Endothelial cell of umbilical vein (primary cell): Measurements from ENCODE around the gene EIF3J. TPM values are rescaled to one million over a fixed set of nuclear protein-coding genes. Genes with fewer than 3 reads are reported as not detected.

Experiments used
- BruUV-seq: library from RNA; stranded (reverse); fragments of 400-500 nt; replicated peaks from 2 replicates; lab custom pipeline; 2021; lab: Mats Ljungman, UMichigan
- CTCF ChIA-PET: fragments of 300-600, 350-600 bp; sonication (Branson Sonifier 250); formaldehyde crosslinking; loops from one replicate; lab custom pipeline; 2021; ENCODE audit warnings: antibody characterized with exemption, inconsistent platforms; lab: Charles Lee
- POLR2A ChIA-PET: fragments of 300-600, 350-600 bp; sonication (Branson Sonifier 250); formaldehyde crosslinking; loops from one replicate; lab custom pipeline; 2021; ENCODE audit warnings: antibody characterized with exemption, inconsistent platforms; lab: Charles Lee
- DNase-seq: peaks from one replicate; pipeline ENCODE4 v3.0.0-alpha.2; 2011; ENCODE audit warnings: low read depth, low spot score
- FAIRE-seq: peaks from 2 replicates; lab custom pipeline; 2011; peaks lifted over from hg19 to GRCh38; lab: Jason Lieb, UNC
- H2AFZ ChIP-seq: 2 replicates; pipeline ENCODE4 v1.6.0; 2012; ENCODE audit warnings: low read depth, low read length, control low read depth, inconsistent platforms
- H3K27ac ChIP-seq: 2 replicates; pipeline ENCODE4 v1.5.1; 2011; ENCODE audit warnings: low read depth, mild to moderate bottlenecking, control low read depth, low read length, moderate library complexity; ENCODE audit not compliant: insufficient read depth
- H3K27me3 ChIP-seq, 2 experiments: 2 replicates each; pipeline versions ENCODE4 v1.6.0 to v1.6.1; 2011; ENCODE audit warnings: low read length in 2 of 2, mixed read lengths in 1 of 2; ENCODE audit not compliant: control insufficient read depth in 2 of 2, insufficient read depth in 2 of 2
- H3K36me3 ChIP-seq, 2 experiments: 2 replicates in 1 of 2; 3 replicates in 1 of 2; pipeline ENCODE4 v1.5.1; 2011; ENCODE audit warnings: low read length in 2 of 2, mild to moderate bottlenecking in 1 of 2, moderate library complexity in 1 of 2; ENCODE audit not compliant: control insufficient read depth in 2 of 2, insufficient read depth in 2 of 2; ENCODE audit errors: extremely low read depth in 1 of 2
- H3K4me1 ChIP-seq: 3 replicates; pipeline ENCODE4 v1.5.1; 2011; ENCODE audit warnings: mild to moderate bottlenecking, low read length; ENCODE audit not compliant: control insufficient read depth, insufficient read depth; ENCODE audit errors: extremely low read depth
- H3K4me2 ChIP-seq: 2 replicates; pipeline ENCODE4 v1.6.1; 2011; ENCODE audit warnings: low read length, control low read depth, mixed read lengths; ENCODE audit not compliant: insufficient read depth
- H3K4me3 ChIP-seq, 3 experiments: fragments of 200-600 bp in 1 of 3; sonication (generic), shearing (Covaris generic) in 1 of 3; replicated peaks in 1 of 3; 2 replicates each; pipeline ENCODE4 v1.5.1; 2011 to 2016; ENCODE audit warnings: control low read depth in 3 of 3, low read length in 3 of 3, mild to moderate bottlenecking in 2 of 3, inconsistent platforms in 1 of 3, low read depth in 1 of 3, moderate library complexity in 1 of 3; ENCODE audit not compliant: insufficient read depth in 1 of 3
- H3K79me2 ChIP-seq: 2 replicates; pipeline ENCODE4 v1.6.0; 2012; ENCODE audit warnings: low read length, inconsistent platforms; ENCODE audit not compliant: control insufficient read depth, insufficient read depth
- H3K9ac ChIP-seq: replicated peaks from 2 replicates; pipeline ENCODE3; 2011; ENCODE audit warnings: low read length, control low read depth; ENCODE audit not compliant: insufficient read depth; ENCODE audit errors: extremely low read depth
- H3K9me1 ChIP-seq: replicated peaks from 3 replicates; pipeline ENCODE4 v1.6.0; 2011; ENCODE audit warnings: mild to moderate bottlenecking, low read length; ENCODE audit not compliant: control insufficient read depth, insufficient read depth; ENCODE audit errors: extremely low read depth
- H3K9me3 ChIP-seq: replicated peaks from 2 replicates; pipeline ENCODE4 v1.5.1; 2012; ENCODE audit warnings: low read length, inconsistent platforms; ENCODE audit not compliant: control insufficient read depth, insufficient read depth
- H4K20me1 ChIP-seq: replicated peaks from 2 replicates; pipeline ENCODE3; 2011; ENCODE audit warnings: mild to moderate bottlenecking, low read length; ENCODE audit not compliant: control insufficient read depth, insufficient read depth; ENCODE audit errors: extremely low read depth
- CTCF ChIP-seq, 2 donors: IDR thresholded peaks; 1 replicate in 1 of 2; 2 replicates in 1 of 2; pipeline ENCODE4 v1.5.1; 2011; ENCODE audit warnings: low read length in 2 of 2, mild to moderate bottlenecking in 2 of 2, moderate library complexity in 2 of 2, control low read depth in 1 of 2, inconsistent platforms in 1 of 2, low read depth in 1 of 2; ENCODE audit not compliant: insufficient read depth in 1 of 2; ENCODE audit errors: extremely low read depth in 1 of 2
- EZH2 ChIP-seq: IDR thresholded peaks from 2 replicates; pipeline ENCODE4 v1.6.1; 2012; ENCODE audit warnings: borderline replicate concordance, low read depth, mild to moderate bottlenecking, moderate library complexity, low read length, inconsistent platforms; ENCODE audit not compliant: severe bottlenecking
- FOS ChIP-seq: IDR thresholded peaks from 2 replicates; pipeline ENCODE4 v1.6.1; 2011; ENCODE audit warnings: mild to moderate bottlenecking, low read length, moderate library complexity, borderline replicate concordance; ENCODE audit not compliant: insufficient read depth
- GATA2 ChIP-seq: IDR thresholded peaks from 2 replicates; pipeline ENCODE4 v1.7.0; 2011; ENCODE audit warnings: low read depth, mild to moderate bottlenecking, moderate library complexity, mixed read lengths, low read length; ENCODE audit not compliant: insufficient read length, insufficient read depth
- JUN ChIP-seq: IDR thresholded peaks from 2 replicates; pipeline ENCODE4 v1.6.1; 2011; ENCODE audit warnings: borderline replicate concordance, low read depth; ENCODE audit not compliant: insufficient read length, insufficient read depth
- MAX ChIP-seq: IDR thresholded peaks from 2 replicates; pipeline ENCODE4 v1.6.1; 2011; ENCODE audit not compliant: insufficient read depth, insufficient read length
- MYC ChIP-seq: IDR thresholded peaks from one replicate; pipeline ENCODE4 v1.6.1; 2011; ENCODE audit warnings: mild to moderate bottlenecking, low read depth, low read length
- POLR2A ChIP-seq: IDR thresholded peaks from 2 replicates; pipeline ENCODE4 v1.6.1; 2012; ENCODE audit warnings: low read depth, mild to moderate bottlenecking, control low read depth, low read length
- POLR2AphosphoS5 ChIP-seq: IDR thresholded peaks from 2 replicates; pipeline ENCODE4 v1.6.1; 2012; ENCODE audit warnings: low read depth, mild to moderate bottlenecking, control low read depth, low read length, moderate library complexity; ENCODE audit not compliant: insufficient read depth
- dilution Hi-C: fragments of 300-500 bp; cut with MboI; formaldehyde crosslinking; loops from one replicate; pipeline ENCODE4 v1.15.0; 2019; ENCODE audit warnings: low sequenced_read_pairs; ENCODE audit not compliant: extremely low pct_ligation_motif_present
- intact Hi-C: fragments of 100-400 bp; cut with micrococcal nuclease; formaldehyde crosslinking; loops from one replicate; pipeline ENCODE4 v1.10.0; 2022
- polyA plus RNA-seq, 4 experiments: library from polyadenylated mRNA; depleted of rRNA in 3 of 4; stranded (reverse) in 3 of 4; unstranded in 1 of 4; fragments of >200 nt; gene quantifications; 2 replicates each; pipeline versions ENCODE4 v1.2.1 to v1.2.3, GENCODE V29; 2011 to 2012; ENCODE audit warnings: missing spikeins in 1 of 4
- total RNA-seq: library from RNA; stranded (reverse); gene quantifications from 2 replicates; pipeline ENCODE4 v1.2.3, GENCODE V29; 2021

Gene EIF3J
- total and polyA plus RNA-seq, 2 donors (not counting 3 experiments of a cell fraction or from before 2014, with no cell fraction given): 35.4 to 150 TPM

- no peak overlapping the region for H3K27ac ChIP-seq
- ChIA-PET POLR2A (no interaction called here), CTCF (no interaction called here)
- no peaks in the 10 kb centered on the region for H3K36me3 ChIP-seq
- DNase-seq (no peak), FAIRE-seq (no peak)
- H3K9me3 ChIP-seq: no peaks in the 10 kb centered on the region
- no peaks in the 10 kb centered on the region for H4K20me1 ChIP-seq
- H3K4me3 ChIP-seq: no peak overlapping the region
- no peaks in the 10 kb centered on the region for H3K9me1 ChIP-seq
- no peaks in the 10 kb centered on the region for H3K27me3 ChIP-seq
- TSS peak; percentile 13 for BruUV-seq
- dilution Hi-C loops (no loop called here), intact Hi-C loops (no loop called here)
- H3K79me2 ChIP-seq: no peaks in the 10 kb centered on the region
- TF ChIP-seq CTCF (IDR thresholded peaks at IDR 0.05; ENCODE audit: extremely low read depth in 1 of 2, insufficient read depth in 1 of 2, low read depth in 1 of 2, low read length in 2 of 2): no peak
- TF ChIP-seq POLR2A: no peak
- TF ChIP-seq POLR2AphosphoS5: no peak
- no peak for TF ChIP-seq FOS
- no peak for TF ChIP-seq EZH2
- TF ChIP-seq JUN: no peak
- no peak for TF ChIP-seq MAX
- TF ChIP-seq GATA2: no peak
- no peak for TF ChIP-seq MYC
- H3K4me1 ChIP-seq: no peaks in the 10 kb centered on the region
- H3K4me2 ChIP-seq: no peak overlapping the region
- no peak overlapping the region for H3K9ac ChIP-seq
- H2AFZ ChIP-seq: no peak overlapping the region
These were observed 11.9 kb upstream of the EIF3J start for GRCh38 chr15:44525018-44525417.
